NCI-H1048 (cell line): ENCODE measurements around the gene AVP.

ENCODE experiments used
- DNase-seq: peaks from one replicate; lab custom pipeline; 2025; lab: John Stamatoyannopoulos, UW

AVP gene

DNA sequence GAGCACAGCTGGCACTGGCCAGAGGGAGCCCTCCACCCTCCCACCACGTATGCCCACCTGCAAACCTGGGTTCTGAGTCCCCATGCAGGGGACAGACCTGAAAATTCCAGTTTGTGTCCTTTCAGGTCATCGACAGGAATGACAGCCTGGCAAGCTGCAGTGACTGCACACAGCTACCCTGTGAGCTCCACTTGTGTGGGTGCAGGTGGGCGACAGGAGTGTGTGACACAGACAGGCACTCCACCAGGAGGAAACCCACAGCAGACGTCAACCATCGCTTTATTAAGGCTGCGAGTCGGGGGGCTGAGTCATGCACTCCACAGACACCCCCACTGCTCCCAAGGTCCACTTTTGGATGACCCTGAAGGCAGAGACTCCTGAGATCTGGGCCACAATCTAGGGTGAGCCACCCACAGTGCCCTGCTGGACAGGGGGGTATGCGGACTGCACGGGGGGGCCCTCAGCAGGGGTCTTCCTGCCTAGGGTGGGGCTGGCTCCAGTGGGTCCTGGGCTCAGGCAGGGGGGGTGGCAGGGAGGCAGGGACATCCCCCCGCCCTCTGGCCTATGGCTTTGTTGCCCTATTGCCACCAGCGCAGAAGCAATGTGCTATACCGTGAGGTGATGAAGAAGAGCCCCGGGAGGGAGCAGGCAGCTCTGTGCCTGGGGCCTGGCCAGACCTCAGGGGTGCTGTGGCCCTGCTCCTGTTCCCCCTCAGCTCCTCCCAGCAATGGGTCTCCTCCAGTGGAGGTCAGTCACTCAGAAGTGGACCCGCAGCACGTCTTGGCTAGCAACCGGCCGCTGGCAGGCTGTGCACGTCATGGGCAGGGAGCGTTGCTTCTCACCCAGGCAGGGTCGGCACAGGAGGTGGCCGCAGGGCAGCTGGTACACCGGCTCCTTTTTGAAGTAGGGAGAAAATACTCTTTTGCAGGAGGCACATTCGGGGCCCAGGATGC is 25.1 kb upstream of the AVP start:
- no peak for DNase-seq

DNA sequence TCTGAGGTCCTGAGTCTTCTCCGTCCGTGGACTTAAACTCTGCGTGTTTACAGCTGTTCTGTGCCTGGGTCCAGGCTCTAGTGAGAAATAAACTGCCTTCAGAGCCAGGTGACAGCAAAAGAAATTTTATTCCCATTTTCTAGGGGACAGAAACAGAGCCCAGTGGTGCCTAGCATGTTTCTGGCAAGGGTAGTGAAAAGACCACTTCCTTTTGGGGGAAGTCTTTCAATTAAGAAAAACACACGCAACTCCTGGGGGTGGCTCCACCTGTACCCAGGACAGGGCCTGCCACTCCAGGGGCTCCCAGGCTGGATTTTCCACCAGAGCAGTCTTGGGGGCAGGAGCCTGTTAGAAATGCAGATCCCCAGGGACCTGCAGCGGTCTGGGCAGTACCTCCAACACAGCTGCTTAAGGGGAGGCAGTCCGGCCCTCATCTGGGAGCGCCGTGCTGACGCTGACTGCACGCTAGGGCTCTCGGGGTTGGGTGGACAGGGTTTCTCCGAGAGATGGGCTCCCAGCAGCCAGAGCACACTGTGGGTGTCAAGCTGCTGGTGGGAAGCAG is 23.0 kb upstream of the AVP start:
- no peak for DNase-seq

DNA sequence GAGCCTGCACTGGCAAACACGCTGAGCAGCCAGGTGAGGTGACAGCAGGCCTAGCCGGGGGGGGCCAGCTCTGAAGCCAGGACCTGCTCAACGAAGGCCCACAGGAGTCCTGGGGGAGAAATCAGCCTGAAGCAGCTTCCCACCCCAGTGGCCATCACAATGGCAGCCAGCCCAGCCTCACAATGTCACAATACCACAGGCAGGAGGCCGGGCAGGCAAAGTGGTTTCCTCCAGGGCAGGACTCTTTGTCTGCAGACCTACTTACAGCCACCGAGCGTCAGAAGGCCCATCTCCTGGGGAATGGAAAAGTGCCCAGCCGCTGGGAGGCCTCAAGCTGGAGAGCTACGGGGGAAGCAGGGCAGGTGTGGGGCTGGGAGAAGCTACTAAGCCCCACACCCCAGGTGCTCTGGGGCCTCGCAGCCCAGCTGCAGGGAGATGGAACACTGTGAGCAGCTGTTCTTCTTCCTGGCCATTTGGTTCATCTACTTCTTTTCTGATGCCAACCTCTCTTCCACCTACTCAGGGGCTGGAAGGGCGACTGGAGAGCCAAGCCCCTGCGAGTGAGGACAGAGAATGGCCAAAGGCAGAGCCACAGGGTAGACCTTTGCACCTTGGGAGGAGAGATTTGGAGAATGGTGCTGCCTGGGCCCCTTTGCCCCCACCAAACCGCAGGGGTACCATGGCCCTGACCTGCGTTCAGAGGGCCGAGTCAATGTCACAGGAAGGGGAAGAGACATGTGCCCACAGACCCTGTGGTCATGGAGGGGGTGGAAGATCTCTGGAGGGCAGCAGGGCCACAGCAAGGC is 22.3 kb upstream of the AVP start:
- no peak for DNase-seq

DNA sequence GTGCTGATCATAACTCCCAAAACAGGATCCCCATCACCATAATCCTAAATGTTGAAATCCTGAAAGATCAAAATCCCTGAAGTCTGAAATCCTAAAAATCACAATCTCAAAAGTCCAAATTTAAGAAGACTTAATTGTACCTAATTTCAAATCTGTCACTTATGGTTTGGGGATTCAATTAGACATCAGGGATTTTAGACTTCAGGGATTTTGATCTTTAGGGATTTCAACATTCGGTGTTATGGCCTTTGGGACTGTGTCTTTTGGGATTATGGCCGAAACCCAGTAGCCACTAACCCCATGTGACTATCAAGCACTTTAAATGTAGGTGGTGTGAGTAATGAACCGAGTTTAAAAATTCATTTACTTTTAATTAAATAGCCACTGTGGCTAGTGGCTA is 21.7 kb upstream of the AVP start:
- no peak for DNase-seq

DNA sequence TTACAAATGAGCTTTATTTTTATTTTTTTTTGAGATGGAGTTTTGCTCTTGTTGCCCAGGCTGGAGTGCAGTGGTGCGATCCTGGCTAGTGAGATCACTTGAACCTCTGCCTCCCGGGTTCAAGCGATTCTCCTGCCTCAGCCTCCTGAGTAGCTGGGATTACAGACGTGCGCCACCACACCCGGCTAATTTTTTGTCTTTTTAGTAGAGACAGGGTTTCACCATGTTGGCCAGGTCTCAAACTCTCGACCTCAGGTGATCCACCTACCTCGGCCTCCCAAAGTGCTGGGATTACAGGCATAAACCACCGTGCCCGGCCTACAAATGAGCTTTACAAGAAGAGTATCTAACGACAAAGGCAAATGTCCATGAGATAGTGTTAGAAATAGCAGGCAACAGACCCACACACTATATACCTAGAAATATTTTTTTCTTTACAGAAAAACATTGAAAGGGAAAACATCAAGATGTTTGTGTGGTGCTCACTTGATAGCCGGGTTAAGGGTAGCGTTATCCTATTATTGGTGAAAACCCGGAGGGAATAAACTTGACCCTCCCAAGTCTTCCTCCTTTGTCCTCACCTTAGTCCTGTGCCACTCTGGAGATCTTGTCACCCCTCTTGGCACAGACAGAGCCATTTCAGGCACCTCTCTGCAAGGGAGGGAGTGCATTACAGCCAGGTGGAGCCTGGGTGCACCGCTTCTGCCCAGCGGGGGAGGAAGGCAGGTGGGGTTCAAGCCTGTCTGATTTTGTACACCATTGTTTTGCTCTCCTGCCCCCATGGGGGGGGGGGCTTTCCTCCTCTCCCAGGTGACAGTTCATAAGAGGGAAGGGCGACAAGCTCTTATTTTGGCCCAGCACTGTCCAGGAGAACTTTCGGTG is 21.0 kb upstream of the AVP start:
- DNase-seq: no peak

DNA sequence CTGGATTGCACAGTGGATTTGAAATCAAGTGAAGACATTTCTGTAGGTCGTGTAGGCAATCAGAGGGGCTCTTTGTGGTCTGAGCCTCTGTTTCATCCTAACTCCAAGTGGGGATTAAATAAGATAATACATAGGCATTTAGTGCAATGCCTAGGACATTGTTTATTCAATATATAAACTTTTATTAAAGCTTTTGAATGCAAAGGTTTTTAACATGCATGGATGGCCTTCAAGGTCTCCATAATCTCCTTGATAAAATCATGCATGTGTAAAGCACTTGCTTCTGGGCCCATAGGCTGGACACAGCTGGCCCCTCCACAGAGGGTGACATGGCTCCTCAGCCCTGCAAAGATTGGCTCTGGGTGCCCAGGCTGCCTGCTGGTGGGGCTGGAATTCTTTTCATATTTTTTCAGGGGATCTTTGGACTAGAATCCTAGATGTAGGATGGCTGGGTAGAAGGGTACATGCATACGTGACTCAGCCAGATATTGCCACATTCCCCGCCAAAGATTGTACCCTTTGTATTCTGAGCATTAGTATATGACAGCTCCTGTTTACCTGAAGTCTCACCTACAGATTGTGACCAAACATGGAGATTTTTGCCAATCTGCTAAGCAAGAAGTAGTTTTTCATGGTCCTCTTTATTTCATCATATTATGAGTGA is 19.0 kb upstream of the AVP start:
- no peak for DNase-seq

DNA sequence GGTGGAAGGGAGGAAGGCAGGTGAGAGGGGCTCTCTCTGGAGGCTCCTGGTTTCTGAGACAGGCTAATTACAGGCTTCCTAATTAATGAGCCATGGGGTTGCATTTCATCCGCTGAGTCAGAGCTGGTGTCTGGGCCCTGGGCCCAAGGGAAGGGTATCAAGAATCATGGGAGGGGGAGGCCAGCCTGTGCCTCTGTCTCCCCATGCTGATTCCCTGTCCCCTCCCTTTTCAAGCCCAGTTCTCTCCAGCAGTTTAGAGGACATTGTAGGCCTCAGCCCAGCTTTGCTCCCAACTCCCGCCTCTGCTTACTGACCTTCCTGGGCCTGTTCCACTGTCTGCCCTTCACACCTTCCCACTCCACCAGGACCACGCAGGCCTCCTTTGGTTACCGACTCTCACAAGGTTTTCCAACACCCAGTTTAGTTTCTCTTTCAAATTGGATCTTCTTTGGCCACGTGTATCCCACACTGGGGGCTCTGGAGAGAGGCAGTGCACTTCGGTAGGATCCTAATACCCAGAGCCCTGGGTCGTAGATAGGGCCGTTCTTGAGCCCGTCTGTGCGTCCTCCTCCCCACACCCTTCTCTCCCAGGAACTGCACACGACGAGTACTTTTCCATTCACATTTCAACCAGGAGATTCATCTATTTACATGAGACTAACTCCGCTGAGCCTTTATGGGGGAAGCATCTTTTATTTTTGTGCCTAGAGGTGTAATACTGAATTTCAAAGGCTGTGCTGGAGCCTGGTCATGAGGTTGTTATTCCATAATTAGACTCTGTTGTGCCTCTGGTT is 18.2 kb upstream of the AVP start:
- DNase-seq: no peak

DNA sequence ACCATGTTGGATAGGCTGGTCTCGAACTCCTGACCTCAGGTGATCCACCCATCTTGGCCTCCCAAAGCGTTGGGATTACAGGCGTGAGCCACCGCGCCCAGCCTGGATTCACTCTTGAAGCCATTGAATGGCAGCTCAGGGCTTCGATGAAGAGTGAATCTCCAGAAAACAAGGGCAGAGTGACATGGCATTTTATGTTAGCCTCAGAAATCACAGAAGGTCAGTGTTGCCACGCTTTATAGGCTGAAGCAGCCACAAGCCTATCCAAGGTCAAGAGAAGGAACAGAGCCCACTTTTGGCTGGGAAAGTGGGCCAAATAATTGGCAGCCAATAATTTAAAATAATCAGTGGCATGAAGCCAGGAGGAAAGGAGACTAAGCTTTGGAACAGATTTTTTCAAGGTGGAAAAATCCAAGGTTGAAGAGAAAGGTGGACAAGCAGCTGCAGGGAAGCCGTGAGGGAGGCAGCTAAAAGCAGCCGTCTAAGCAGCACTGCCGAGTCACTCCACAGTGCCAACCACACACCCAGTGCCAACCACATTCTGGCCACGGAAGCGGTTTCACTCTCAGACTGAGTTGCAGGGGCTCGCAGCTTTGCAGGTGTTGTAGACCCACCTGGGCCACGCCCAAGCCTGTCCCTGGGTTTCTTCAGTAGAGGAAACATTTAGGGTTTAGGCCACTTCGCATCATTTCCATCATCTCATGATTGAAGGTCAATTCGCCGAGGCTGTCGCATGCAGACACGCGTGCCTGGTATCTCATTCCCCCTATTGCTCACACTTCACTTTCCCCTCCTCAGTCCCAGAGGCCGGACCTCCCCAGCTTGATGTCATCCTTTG is 17.4 kb upstream of the AVP start:
- DNase-seq: no peak

DNA sequence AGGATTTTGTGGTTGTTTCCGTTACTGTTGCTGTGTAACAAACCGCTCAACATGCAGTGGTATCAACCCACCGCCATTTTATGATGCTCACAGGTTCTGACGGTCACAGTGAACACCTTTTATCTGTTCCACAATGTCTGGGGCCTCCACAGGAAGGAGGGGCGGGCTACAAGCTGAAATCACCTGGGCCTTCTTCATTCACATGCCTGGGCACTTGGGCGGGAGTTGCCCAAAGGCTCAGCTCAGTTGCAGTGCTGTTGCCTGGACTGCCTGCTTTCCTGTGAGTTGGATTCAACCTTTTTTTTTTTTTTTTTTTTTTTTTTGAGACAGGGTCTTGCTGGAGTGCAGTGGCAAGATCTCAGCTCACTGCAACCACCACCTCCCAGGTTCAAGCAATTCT is 16.7 kb upstream of the AVP start:
- no peak for DNase-seq

DNA sequence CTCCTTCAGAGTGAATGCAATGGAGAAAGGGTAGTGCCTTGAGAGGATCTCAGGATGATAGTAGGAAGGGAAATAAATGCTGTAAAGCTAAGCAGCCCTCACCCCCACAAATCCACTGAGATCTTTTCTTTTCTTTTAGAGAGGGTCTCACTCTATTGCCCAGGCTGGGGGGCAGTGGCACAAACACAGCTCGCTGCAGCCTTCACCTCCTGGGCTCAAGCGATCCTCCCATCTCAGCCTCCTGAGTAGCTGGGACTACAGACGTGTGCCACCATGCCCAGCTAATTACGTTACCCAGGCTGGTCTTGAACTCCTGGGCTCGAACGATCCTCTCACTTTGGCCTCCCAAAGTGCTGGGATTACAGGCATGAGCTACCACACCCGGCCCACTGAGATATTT is 16.0 kb upstream of the AVP start:
- DNase-seq: no peak

DNA sequence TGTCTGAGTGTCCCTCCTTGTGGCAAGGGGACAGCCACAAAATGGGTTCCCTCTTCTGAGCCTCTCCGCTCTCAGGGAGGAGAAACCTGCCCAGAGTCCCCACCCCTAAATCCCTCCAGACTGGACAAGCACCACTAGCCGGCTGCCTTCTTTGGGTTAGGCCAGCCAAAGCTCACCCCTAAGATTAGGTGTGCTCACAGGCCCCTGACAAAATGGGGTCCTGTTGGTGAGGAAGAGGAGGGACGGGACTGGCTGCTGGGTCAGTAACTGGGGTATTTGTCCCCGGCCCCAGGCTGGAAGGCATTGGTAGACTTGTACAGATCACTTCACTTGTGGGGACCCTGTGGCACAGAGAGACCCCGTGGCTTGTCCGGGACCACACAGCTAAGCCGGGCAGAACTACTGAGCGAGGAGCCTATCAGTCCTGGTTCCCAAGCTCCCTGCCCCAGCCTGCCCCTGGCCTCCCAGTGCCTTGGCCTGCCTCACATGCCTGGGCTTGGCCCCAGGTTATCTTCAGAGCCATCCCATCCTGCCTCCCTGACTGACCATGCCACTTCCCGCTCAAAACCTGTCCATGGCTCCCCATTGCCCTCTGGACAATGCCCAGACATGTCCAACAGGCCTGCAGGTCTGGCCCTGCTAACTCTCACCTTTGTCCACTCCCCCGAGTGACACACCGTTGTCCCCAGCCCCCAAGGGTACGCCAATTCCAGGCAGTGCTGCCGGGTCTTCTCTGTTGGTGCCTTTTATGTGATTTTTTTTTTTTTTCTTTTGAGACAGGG is 10.5 kb upstream of the AVP start:
- no peak for DNase-seq

DNA sequence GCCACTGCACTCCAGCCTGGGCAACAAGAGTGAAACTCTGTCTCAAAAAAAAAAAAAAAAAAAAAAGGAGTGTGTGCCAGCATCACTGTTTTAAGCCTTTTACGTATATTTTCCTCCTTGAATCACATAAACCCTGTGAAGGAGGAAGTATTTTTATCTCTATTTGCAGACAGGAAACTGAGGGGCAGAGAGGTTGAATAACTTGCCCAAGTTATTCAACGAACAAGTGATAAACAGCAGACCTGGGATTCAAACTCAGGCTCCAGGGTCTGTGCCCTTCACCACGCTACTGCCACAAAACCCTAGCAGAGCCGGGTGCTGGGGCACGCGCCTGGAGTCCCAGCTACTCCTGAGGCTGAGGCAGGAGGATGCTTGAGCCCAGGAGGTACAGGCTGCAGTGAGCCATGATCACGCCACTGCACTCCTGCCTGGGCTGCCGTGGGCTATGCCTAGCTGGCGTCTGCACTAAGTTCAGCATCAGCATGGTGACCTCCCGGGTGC is 9.4 kb upstream of the AVP start:
- no peak for DNase-seq

DNA sequence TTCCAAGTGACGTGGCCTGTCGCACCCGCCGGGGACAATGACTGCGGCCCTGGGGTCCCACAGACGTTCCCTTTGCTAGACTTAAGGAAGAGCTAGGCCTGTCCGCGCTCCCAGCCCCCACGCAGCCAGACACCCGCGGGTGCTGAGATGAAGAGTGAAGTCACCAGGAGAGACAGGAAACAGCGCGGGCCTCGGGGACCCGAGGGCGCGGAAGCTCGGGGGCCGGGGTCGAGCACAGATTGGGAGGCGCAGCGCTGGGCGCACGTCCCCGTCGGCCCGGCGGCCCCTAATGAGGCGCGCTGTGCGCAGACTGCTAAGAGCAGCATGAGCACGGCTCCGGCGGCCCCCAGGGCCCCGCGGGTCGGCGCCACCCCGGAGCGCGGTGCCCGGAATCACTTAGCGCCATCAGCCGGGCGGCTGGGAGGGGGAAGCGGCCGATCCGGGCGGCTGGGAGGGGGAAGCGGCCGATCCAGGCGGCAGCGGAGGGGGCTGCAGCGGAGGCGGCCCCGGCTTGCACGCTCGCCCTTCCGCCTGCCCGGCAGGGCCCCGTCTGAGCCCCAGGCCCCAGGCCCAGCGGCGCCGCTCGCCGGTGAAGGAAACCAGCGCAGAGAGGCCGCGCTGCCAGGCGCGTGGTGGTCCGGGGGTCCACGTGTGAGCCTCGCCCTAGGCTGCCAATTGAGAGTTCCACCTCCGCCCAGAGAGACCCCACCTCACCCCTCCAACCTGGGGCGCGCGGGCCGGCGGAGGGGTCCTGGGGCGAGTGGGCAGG is 8.3 kb upstream of the AVP start:
- DNase-seq: no peak

DNA sequence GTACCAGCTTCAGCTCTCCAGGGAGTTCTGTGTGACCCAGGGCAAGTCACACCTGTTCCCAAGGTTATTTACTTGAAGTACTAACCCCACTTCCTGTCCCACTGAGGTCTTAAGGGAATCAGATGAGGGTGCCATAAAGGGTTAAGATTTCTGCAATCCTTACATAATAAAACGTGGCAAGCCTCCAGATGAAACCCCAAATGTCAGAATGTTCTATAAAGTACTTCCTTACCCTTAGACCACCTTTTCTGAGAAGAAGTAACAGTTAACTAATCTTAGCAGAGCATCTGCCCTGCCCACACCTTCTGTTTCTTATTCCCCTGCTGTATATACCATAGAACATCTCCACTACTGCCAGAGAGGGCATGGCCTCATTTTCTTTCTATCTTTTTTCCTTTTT is 6.0 kb upstream of the AVP start:
- no peak for DNase-seq

DNA sequence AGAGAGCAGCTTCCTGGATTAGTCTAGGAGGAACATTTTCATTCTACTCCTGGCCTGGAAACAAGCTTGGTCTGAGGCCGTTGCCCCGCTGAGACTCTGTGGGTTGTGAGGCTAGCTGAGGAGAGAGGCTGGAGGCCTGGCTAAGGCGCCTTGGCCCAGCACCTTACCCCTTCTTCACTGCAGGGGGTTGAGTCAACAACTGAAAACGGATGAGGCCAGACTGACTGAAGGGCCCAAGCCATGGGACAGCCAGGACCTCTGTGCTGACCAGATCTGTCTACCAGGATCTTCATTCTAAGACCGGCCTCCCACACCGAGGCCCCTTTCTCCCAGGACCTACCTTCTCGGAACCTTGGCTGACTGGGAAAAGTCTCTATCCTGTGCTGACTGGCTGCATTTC is 3.5 kb upstream of the AVP start:
- DNase-seq: no peak

DNA sequence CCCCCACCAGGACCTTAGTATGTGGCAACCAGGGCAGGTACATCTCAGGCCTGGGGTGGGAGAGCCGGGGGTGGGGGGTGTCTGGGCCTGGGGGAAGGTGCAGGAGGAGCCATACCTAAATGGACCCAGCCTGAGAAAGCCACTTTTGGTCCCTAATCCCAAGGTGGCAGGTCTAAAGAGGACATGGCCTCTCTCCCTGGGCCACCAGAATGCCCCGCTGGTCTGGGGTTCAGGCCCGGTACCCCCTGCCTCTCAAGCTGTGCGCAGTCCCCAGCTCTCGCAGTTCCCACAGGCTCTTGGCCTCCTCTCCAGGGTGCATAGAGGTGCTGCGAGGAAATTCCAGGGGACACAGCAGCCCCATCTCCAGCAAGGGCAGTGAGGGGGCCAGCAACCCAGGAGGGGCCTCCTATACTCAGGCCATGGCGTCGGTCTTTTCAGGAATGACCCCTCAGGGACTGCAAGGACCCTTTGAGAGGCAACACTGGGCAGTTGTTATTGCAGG is 1.1 kb upstream of the AVP start:
- DNase-seq: no peak

DNA sequence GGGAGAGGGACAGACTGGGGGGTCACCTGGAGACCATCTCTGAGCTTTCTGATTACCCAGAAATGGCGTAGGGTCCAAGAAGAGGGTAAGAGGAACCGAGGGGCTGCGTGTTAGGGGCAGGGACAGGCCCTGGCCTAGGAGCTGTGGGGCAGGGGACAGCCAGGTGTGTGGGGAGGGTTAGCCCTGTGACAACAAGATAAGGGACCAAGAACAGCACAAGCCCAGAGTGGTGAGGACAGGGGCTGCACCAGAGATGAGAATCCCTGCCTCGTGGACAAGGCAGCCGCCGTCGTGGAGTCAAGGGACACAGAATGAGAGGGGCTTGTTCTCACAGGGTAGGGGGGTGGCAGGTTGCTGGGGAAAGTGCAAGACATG is 449 bp upstream of the AVP start:
- no peak for DNase-seq
